Esophagus squamous epithelium (tissue), 4 donors: ENCODE data around the gene PPM1M.

Source experiments
- POLR2A ChIP-seq, 4 donors: fragments of 450-650 bp; IDR thresholded peaks; one replicate each; pipeline ENCODE4 v1.6.1; 2017; ENCODE audit warnings: antibody characterized with exemption in 4 of 4, mild to moderate bottlenecking in 4 of 4, moderate library complexity in 3 of 4
- TF ChIP-seq, protein P1 (sequence below), 6 experiments: fragments of 450-650 bp in 4 of 6; fragments of 200-600 bp in 2 of 6; sonication (generic) in 2 of 6; IDR thresholded peaks; one replicate each; pipeline ENCODE4 v1.5.1; 2016 to 2019; ENCODE audit warnings: antibody characterized with exemption in 6 of 6, mild to moderate bottlenecking in 4 of 6, moderate library complexity in 4 of 6

DNA sequence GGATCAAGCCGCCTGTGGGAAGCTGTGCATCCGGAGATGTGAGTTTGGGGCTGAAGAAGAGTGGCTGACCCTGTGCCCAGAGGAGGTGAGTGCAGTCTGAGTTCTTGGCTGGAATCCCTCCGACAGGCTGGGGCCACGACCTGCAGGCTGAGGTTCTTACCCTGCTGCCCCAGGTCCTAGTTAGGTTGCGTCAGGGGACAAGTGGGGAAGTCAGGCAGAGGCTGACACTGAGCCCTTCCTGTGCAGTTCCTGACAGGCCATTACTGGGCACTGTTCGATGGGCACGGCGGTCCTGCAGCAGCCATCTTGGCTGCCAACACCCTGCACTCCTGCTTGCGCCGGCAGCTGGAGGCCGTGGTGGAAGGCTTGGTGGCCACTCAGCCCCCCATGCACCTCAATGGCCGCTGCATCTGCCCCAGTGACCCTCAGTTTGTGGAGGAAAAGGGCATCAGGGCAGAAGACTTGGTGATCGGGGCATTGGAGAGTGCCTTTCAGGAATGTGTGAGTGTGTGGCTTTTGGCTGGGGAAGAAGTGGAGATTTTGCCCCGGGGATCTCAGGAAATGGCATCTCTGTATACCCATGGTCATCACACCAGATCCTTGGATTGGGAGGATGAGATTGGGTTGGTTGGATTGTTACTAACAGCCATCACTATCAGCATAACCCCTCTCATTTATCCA lies 1.3 kb downstream of the PPM1M start:
- TF ChIP-seq, protein P1, sequence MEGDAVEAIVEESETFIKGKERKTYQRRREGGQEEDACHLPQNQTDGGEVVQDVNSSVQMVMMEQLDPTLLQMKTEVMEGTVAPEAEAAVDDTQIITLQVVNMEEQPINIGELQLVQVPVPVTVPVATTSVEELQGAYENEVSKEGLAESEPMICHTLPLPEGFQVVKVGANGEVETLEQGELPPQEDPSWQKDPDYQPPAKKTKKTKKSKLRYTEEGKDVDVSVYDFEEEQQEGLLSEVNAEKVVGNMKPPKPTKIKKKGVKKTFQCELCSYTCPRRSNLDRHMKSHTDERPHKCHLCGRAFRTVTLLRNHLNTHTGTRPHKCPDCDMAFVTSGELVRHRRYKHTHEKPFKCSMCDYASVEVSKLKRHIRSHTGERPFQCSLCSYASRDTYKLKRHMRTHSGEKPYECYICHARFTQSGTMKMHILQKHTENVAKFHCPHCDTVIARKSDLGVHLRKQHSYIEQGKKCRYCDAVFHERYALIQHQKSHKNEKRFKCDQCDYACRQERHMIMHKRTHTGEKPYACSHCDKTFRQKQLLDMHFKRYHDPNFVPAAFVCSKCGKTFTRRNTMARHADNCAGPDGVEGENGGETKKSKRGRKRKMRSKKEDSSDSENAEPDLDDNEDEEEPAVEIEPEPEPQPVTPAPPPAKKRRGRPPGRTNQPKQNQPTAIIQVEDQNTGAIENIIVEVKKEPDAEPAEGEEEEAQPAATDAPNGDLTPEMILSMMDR (IDR thresholded peaks at IDR 0.05): no peak
- no peak for TF ChIP-seq POLR2A (IDR thresholded peaks at IDR 0.05)
